NT2/D1 (cell line): ENCODE measurements around the gene ANKRD55.

Source experiments
- SUZ12 ChIP-seq: IDR thresholded peaks from 2 replicates; pipeline ENCODE4 v1.6.1; 2011; ENCODE audit not compliant: insufficient read length, insufficient read depth; ENCODE audit errors: extremely low read depth
- YY1 ChIP-seq: IDR thresholded peaks from 2 replicates; pipeline ENCODE4 v1.6.1; 2011; ENCODE audit not compliant: insufficient read length, insufficient read depth
- ZNF274 ChIP-seq: IDR thresholded peaks from 2 replicates; pipeline ENCODE4 v1.6.1; 2011; ENCODE audit warnings: mild to moderate bottlenecking, low read depth, low read length

DNA sequence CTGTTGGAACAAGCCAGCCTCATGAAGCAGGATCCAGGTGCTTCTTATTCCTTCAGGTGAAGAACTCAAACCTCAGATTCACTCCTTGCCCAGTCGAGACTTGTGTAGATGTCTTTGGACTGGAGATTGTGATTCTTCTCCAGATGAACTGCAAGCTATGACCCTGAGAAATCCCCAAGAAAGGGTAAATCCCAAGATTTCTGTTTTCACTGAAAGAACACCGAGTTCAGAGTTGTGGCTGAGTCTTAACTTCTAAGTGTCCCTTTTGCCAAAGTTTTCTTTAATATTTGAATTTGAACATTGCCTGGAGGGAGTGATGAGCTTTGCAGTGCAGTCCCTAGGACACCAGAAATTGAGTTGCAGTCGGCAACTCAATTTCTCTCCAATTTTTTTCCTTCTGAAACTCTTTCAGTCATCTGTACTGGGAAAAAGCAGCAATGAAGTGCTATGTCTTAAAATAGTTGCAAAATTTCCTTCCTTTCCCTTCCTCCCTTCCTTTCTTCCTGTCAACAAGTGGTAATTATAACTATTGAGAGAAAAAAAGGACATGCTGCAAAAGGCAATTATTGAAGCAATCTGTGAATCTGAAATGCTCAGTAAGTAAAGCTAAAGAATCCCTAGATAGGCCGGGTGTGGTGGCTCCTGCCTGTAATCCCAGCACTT, 56.1 kb downstream of the ANKRD55 start:
- TF ChIP-seq YY1 = no peak
- TF ChIP-seq ZNF274 = no peak
- no peak for TF ChIP-seq SUZ12
